Epithelial cell of esophagus (primary cell): Measurements from ENCODE around the gene IFI27.
A peak's percentile ranks its signal among the peaks of the same experiment; 100 is the strongest.

Experiments
- DNase-seq: peaks from one replicate; pipeline ENCODE4 v3.0.0; 2010; ENCODE audit warnings: low read depth
- H3K4me3 ChIP-seq: 2 replicates; pipeline ENCODE4 v1.5.1; 2011; ENCODE audit warnings: mild to moderate bottlenecking, low read length, control low read depth
- TF ChIP-seq, protein P1 (sequence below): IDR thresholded peaks from 2 replicates; pipeline ENCODE4 v1.5.1; 2011; ENCODE audit warnings: low read depth, mild to moderate bottlenecking, low read length, control low read depth, inconsistent platforms; ENCODE audit not compliant: insufficient read depth; ENCODE audit errors: missing control alignments

Gene IFI27

DNA sequence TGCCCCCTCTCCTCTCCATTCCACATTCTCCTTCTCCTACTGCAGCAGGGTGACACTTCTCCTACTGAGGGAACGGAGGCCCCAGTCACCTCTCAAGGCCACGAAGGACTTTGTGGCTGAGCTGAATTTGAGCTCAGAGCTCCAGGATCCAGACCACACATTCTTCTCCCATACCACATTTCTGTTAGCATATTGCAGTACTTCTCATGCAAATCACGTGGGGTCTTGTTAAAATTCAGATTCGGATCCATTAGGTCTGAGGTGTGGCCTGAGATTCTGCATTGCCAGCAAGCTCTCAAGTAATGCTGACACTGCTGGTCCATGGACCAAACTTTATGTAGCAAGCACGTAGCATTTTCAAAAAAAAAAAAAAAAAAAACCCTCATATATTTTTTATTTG, 28.5 kb downstream of the IFI27 start:
- TF ChIP-seq, protein P1, sequence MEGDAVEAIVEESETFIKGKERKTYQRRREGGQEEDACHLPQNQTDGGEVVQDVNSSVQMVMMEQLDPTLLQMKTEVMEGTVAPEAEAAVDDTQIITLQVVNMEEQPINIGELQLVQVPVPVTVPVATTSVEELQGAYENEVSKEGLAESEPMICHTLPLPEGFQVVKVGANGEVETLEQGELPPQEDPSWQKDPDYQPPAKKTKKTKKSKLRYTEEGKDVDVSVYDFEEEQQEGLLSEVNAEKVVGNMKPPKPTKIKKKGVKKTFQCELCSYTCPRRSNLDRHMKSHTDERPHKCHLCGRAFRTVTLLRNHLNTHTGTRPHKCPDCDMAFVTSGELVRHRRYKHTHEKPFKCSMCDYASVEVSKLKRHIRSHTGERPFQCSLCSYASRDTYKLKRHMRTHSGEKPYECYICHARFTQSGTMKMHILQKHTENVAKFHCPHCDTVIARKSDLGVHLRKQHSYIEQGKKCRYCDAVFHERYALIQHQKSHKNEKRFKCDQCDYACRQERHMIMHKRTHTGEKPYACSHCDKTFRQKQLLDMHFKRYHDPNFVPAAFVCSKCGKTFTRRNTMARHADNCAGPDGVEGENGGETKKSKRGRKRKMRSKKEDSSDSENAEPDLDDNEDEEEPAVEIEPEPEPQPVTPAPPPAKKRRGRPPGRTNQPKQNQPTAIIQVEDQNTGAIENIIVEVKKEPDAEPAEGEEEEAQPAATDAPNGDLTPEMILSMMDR = no peak

DNA sequence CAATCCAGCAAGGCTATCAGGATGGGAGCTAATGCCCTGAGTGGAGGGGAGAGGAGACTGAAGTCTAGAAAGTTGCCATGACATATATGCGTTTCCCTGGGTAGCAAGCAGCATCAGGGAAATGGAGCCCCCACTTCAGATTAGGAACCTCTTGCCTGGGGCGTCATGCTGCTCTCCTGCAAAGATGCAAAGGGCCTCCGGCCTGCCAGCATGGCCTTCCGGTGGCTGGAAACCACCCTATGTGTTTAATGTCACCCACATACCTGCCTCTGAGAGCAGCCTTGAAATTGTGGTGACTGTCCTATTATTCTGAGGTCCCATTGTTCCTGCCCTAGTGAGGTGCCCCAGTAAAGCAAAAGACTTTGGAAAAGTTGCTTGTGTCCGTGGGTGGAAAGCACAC, 28.9 kb downstream of the IFI27 start:
- H3K4me3 ChIP-seq = no peak overlapping the region
- DNase-seq = no peak
- TF ChIP-seq, protein P1 = no peak

More for the DNA sequence above, 28.5 kb downstream of the IFI27 start:
- H3K4me3 ChIP-seq = no peak overlapping the region
- DNase-seq = no peak

DNA sequence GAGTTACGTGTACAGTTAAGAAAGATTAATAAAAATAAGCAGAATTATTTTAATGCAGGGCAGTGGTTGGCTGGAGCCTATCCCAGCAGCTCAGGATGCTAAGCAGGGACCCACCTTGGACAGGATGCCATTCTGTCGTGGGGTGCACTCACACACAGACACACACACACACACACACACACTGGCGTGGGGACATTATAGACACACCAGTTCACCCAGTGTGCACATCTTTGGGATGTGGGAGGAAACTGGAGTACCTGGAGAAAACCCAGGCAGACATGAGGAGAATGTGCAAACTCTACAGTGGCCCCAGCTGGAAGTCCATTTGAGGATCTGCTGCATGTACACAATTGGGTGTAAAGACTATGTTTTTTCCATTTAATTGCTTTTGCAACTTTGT, 31.7 kb downstream of the IFI27 start:
- TF ChIP-seq, protein P1 = no peak
- no peak for DNase-seq
- no peak overlapping the region for H3K4me3 ChIP-seq

DNA sequence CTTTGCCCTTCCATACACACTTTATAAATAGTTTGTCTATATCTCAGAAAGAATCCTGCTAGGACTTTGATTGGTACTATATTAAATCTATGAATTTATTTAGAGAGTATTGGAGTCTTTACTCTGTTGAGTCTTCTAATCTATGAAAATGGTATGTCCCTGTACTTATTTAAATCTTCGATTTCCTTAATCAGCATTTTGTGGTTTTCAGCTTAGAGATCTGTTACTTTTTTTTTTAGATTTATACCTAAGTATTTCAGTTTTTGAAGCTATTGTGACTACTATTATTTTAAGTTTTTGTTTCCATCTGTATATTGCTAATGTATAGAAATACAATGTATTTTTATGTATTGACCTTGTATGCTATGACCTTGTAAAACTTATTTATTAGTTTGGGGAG, 32.3 kb downstream of the IFI27 start:
- no peak overlapping the region for H3K4me3 ChIP-seq
- TF ChIP-seq, protein P1 = no peak
- DNase-seq = no peak

DNA sequence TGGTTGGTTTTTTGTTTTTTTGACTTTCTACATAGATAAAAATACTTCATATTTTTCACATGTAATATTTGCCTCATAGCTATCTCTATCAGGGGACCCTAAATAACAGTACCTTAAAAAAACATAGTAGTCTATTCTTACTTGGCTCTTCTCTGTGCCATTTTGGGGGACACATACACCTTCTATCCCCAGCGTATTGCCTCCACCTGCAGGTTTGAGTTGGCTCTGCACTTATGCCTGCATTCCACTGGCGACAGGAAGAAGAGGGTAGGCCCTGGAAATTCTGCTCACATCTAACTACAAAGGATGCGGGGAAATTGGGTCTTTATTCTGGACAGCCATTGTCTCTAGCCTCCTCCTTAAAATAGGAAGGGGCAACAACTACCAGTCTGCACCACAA, 32.7 kb downstream of the IFI27 start:
- TF ChIP-seq, protein P1 = peak; percentile 59
- H3K4me3 ChIP-seq = no peak overlapping the region

DNA sequence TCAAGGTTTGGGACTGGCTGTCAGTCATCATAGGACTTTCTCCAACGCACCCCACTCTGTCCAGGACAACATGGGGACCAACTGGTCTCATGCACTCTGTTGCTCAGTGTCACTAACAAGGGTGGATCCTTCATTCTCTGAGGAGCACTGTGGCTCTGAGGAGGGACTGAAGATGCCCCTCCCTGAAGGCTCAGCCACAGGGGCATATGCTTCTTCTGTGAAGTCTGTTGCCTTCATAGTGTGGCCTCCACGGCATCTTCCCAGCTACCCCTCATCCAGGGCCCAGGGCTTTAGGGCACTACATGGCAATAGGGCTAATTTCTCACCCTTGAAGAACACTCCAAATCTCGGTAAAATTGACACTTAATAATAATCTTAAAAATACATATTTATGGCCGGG, 33.2 kb downstream of the IFI27 start:
- no peak overlapping the region for H3K4me3 ChIP-seq
- no peak for DNase-seq
- TF ChIP-seq, protein P1 = no peak

More for the DNA sequence above, 32.7 kb downstream of the IFI27 start:
- DNase-seq = no peak

DNA sequence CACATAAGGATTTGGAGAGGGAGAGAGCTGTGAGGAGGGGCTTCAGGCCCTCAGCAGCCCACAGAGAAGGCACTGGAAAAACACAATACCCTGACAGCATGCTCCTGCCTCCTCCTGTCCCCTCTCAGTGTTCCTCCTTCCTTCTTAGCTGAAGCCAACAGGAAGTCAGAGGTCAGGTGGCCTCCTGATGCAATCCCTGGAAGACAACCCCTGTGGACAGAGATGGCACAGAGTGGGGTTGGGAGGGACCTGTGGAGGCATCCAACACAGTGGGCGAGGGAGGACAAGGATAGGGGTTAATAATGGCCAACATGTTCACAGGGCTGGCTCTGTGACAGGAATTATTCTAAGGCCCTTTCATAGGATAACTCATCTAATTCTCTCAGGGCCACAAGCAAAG, 34.2 kb downstream of the IFI27 start:
- no peak overlapping the region for H3K4me3 ChIP-seq
- DNase-seq = no peak
- TF ChIP-seq, protein P1 = no peak
